B cell (primary cell): ENCODE results near the gene BRD9. TPM values are rescaled to one million over a fixed set of nuclear protein-coding genes. Genes with fewer than 3 reads are reported as not detected.
"Not testable (repeated sequence)": the region's sequence is repeated elsewhere in the genome, so short reads cannot be mapped to it uniquely, and the experiment has no call there.

Source experiments
- ATAC-seq: fragments of 200-7000 bp; cut with Tn5 transposase; one replicate; pipeline ENCODE4 v1.10.0; 2021; ENCODE audit warnings: low read depth, mild to moderate bottlenecking, moderate number of reproducible peaks, moderate library complexity
- CTCF ChIA-PET: fragments of 350-600 bp; sonication (Branson Sonifier 250); formaldehyde crosslinking; loops from one replicate; lab custom pipeline; 2021; ENCODE audit warnings: antibody characterized with exemption, inconsistent platforms; lab: Charles Lee
- POLR2A ChIA-PET: fragments of 350-600 bp; sonication (Branson Sonifier 250); formaldehyde crosslinking; loops from one replicate; lab custom pipeline; 2021; ENCODE audit warnings: antibody characterized with exemption; lab: Charles Lee
- DNase-seq: peaks from one replicate; pipeline ENCODE4 v3.0.0; 2013
- H2AFZ ChIP-seq: 2 replicates; pipeline ENCODE4 v1.6.1; 2012; ENCODE audit warnings: mild to moderate bottlenecking, low read depth, low read length; ENCODE audit not compliant: insufficient read depth, poor library complexity, severe bottlenecking
- H3K27ac ChIP-seq, 2 donors: 1 replicate in 1 of 2; 2 replicates in 1 of 2; pipeline ENCODE4 v1.5.1; 2012 to 2013; ENCODE audit warnings: low read length in 2 of 2, mild to moderate bottlenecking in 2 of 2, moderate library complexity in 1 of 2
- H3K27me3 ChIP-seq, 4 experiments: fragments of 200-600 bp in 1 of 4; sonication (generic) in 1 of 4; replicated peaks in 1 of 4; 1 replicate in 2 of 4; 2 replicates in 2 of 4; pipeline versions ENCODE4 v1.6.1 to v1.7.0; 2013 to 2016; ENCODE audit warnings: low read length in 3 of 4, mild to moderate bottlenecking in 2 of 4, mixed read lengths in 1 of 4, moderate library complexity in 1 of 4; ENCODE audit not compliant: insufficient read depth in 4 of 4, control insufficient read depth in 3 of 4; ENCODE audit errors: control extremely low read depth in 1 of 4
- H3K36me3 ChIP-seq, 2 experiments: replicated peaks in 1 of 2; 1 replicate in 1 of 2; 2 replicates in 1 of 2; pipeline versions ENCODE4 v1.6.1 to v1.7.1; 2013; ENCODE audit warnings: low read length in 1 of 2; ENCODE audit not compliant: insufficient read depth in 2 of 2, control insufficient read depth in 1 of 2; ENCODE audit errors: control extremely low read depth in 1 of 2, extremely low read depth in 1 of 2
- H3K4me1 ChIP-seq, 2 donors: fragments of 200-600 bp in 1 of 2; sonication (generic) in 1 of 2; 1 replicate in 1 of 2; 2 replicates in 1 of 2; pipeline versions ENCODE4 v1.5.1 to v1.6.1; 2013 to 2017; ENCODE audit warnings: low read length in 2 of 2; ENCODE audit not compliant: control insufficient read depth in 2 of 2, insufficient read depth in 2 of 2
- H3K4me2 ChIP-seq: replicated peaks from 2 replicates; pipeline ENCODE3; 2012; ENCODE audit warnings: mild to moderate bottlenecking, low read depth, low read length; ENCODE audit not compliant: poor library complexity, severe bottlenecking
- H3K4me3 ChIP-seq, 5 experiments: fragments of 200-600 bp in 1 of 5; sonication (generic) in 1 of 5; 1 replicate in 3 of 5; 2 replicates in 2 of 5; pipeline versions ENCODE4 v1.5.1 to v1.7.0; 2011 to 2016; ENCODE audit warnings: low read length in 4 of 5, mild to moderate bottlenecking in 4 of 5, low read depth in 2 of 5, control low read depth in 1 of 5, moderate library complexity in 1 of 5; ENCODE audit not compliant: insufficient read depth in 1 of 5; ENCODE audit errors: control extremely low read depth in 1 of 5, extremely low read depth in 1 of 5
- H3K79me2 ChIP-seq: fragments of 200-600 bp; sonication (generic); one replicate; pipeline ENCODE4 v1.6.0; 2016; ENCODE audit warnings: low read length; ENCODE audit not compliant: control insufficient read depth, insufficient read depth
- H3K9ac ChIP-seq: fragments of 200-600 bp; sonication (generic); 2 replicates; pipeline ENCODE4 v1.6.1; 2017; ENCODE audit warnings: mild to moderate bottlenecking, low read length, moderate library complexity
- H3K9me3 ChIP-seq, 3 donors: one replicate each; pipeline versions ENCODE4 v1.6.1 to v1.7.1; 2013; ENCODE audit warnings: low read length in 2 of 3; ENCODE audit not compliant: control insufficient read depth in 2 of 3, insufficient read depth in 1 of 3; ENCODE audit errors: control extremely low read depth in 1 of 3
- H4K20me1 ChIP-seq: 2 replicates; pipeline ENCODE4 v1.6.0; 2012; ENCODE audit warnings: mild to moderate bottlenecking, low read length; ENCODE audit not compliant: insufficient read depth, control insufficient read depth, poor library complexity, severe bottlenecking
- H3K27ac Mint-ChIP-seq: one replicate; pipeline ENCODE4 v1.8.0; 2021; ENCODE audit warnings: mixed read lengths
- H3K27me3 Mint-ChIP-seq: one replicate; pipeline ENCODE4 v1.8.0; 2021; ENCODE audit warnings: mixed read lengths
- H3K4me1 Mint-ChIP-seq: one replicate; pipeline ENCODE4 v1.8.0; 2021; ENCODE audit warnings: mixed read lengths
- H3K4me3 Mint-ChIP-seq: one replicate; pipeline ENCODE4 v1.8.0; 2021; ENCODE audit warnings: mixed read lengths
- H3K9me3 Mint-ChIP-seq: one replicate; pipeline ENCODE4 v1.8.0; 2022; ENCODE audit warnings: mixed read lengths; ENCODE audit not compliant: insufficient read depth
- EZH2 ChIP-seq: IDR thresholded peaks from 2 replicates; pipeline ENCODE4 v1.6.1; 2012; ENCODE audit warnings: borderline replicate concordance, low read depth, mild to moderate bottlenecking, moderate library complexity, low read length; ENCODE audit not compliant: insufficient read depth, poor library complexity, severe bottlenecking
- WGBS: methylation state at CpG from one replicate; pipeline ENCODE4 v1.1.5; 2013; ENCODE audit warnings: missing lambda C conversion rate; ENCODE audit not compliant: insufficient coverage; 5-methylcytosine and 5-hydroxymethylcytosine counted together
- intact Hi-C: fragments of 100-400 bp; cut with micrococcal nuclease; formaldehyde crosslinking; loops from one replicate; pipeline ENCODE4 v1.10.0; 2022
- polyA plus RNA-seq: library from polyadenylated mRNA; depleted of rRNA; stranded (reverse); fragments of >200 nt; gene quantifications from 2 replicates; pipeline ENCODE4 v1.2.3, GENCODE V29; 2012
- total RNA-seq, 2 donors: library from RNA; stranded (reverse); fragments of 120-200 nt in 1 of 2; gene quantifications; 1 replicate in 1 of 2; 2 replicates in 1 of 2; pipeline versions ENCODE4 v1.2.3 to v1.2.4, GENCODE V29; 2013 to 2022
- TF ChIP-seq, protein P1 (sequence below): fragments of 200-600 bp; IDR thresholded peaks from one replicate; pipeline ENCODE4 v1.8.0; 2022; ENCODE audit warnings: antibody characterized with exemption, mild to moderate bottlenecking

The BRD9 gene
- total and polyA plus RNA-seq, 2 donors (not counting 1 experiment from before 2014, with no cell fraction given): 28.3 to 68.6 TPM

DNA sequence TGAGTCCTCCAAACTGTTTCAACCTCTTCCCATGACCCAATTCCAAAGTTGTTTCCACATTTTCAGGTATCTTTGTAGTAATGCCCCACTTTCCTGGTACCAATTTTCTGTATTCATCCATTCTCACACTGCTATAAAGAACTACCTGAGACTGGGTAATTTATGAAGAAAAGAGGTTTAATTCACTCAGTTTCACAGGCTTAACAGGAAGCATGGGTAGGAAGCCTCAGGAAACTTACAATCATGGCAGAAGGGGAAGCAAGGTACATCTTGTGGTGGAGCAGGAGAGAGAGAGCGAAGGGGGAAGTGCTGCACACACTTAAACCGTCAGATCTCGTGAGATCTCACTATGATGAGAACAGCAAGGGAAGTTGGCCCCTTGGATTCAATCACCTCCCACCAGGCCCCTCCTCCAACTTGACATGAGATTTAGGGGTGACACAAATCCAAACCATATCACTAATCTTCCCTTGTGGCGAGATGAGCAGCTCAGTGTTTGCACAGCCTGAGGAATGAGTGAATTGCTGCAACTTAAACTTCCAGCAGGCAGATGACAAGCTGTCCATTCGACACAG, 43.0 kb upstream of the BRD9 start:
- Mint-ChIP-seq H3K27ac (no peak overlapping the region), H3K9me3 (no peaks in the 10 kb centered on the region), H3K4me1 (no peaks in the 10 kb centered on the region), H3K27me3 (peaks cover 15% of the 10 kb centered on the region), H3K4me3 (no peak overlapping the region)
- Histone ChIP-seq H3K27ac (no peak overlapping the region), H3K4me1 (no peaks in the 10 kb centered on the region), H3K9ac (no peak overlapping the region), H3K36me3 (no peaks in the 10 kb centered on the region), H3K79me2 (no peaks in the 10 kb centered on the region), H2AFZ (no peak overlapping the region), H3K9me3 (peaks cover 0 to 7% (median 0%) of the 10 kb centered on the region in 3 donors), H3K27me3 (peaks cover 0 to 3% (median under 1%) of the 10 kb centered on the region in 4 experiments), H3K4me3 (no peak overlapping the region), H4K20me1 (no peaks in the 10 kb centered on the region), H3K4me2 (no peak overlapping the region)
- no peak for TF ChIP-seq EZH2
- TF ChIP-seq, protein P1, sequence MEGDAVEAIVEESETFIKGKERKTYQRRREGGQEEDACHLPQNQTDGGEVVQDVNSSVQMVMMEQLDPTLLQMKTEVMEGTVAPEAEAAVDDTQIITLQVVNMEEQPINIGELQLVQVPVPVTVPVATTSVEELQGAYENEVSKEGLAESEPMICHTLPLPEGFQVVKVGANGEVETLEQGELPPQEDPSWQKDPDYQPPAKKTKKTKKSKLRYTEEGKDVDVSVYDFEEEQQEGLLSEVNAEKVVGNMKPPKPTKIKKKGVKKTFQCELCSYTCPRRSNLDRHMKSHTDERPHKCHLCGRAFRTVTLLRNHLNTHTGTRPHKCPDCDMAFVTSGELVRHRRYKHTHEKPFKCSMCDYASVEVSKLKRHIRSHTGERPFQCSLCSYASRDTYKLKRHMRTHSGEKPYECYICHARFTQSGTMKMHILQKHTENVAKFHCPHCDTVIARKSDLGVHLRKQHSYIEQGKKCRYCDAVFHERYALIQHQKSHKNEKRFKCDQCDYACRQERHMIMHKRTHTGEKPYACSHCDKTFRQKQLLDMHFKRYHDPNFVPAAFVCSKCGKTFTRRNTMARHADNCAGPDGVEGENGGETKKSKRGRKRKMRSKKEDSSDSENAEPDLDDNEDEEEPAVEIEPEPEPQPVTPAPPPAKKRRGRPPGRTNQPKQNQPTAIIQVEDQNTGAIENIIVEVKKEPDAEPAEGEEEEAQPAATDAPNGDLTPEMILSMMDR: no peak
- no peak for DNase-seq
- 88% methylated on average over 1 of the region's 5 CpGs for WGBS
- intact Hi-C loops: no loop called here
- ChIA-PET CTCF (interaction anchor here (1.3 kb wide), 1 partner anchor 205 kb away, joined by 6 read pairs; no protein-coding TSS in a partner anchor), POLR2A (no interaction called here)
- ATAC-seq: no peak

DNA sequence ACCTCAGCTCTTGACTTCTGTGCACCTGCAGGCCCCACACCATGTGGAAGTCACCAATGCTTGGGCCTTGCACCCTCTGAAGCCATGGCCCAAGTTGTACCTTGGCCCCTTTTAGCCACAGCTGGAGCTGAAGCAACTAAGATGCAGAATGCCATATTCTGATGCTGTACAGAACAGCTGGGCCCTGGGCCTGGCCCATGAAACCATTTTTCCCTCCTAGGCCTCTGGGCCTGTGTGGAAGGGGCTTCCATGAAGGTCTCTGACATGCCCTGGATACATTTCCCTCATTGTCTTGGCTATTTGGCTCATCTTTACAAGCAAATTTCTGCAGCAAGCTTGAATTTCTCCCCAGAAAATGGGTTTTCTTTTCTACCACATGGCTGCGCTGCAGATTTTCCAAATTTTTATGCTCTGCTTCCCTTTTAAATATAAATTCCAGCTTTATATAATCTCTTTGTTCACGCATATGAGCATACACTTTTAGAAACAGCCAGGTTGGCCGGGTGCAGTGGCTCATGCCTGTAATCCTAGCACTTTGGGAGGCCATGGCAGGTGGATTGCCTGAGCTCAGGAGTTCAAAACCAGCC, 41.9 kb upstream of the BRD9 start:
- ATAC-seq, DNase-seq, H3K9me3 ChIP-seq, H3K27me3 ChIP-seq, intact Hi-C loops, H3K27ac ChIP-seq, H2AFZ ChIP-seq, H3K4me3 ChIP-seq, H3K27ac Mint-ChIP-seq, H4K20me1 ChIP-seq, H3K4me2 ChIP-seq, H3K36me3 ChIP-seq, H3K4me3 Mint-ChIP-seq, H3K9ac ChIP-seq, H3K79me2 ChIP-seq, H3K4me1 Mint-ChIP-seq, H3K9me3 Mint-ChIP-seq, H3K4me1 ChIP-seq, POLR2A ChIA-PET: not testable (repeated sequence)
- 92% methylated on average over 2 of the region's 3 CpGs for WGBS
- CTCF ChIA-PET: interaction anchor here (0.6 to 1.4 kb wide), 4 partner anchors 14 to 240 kb away, joined by 3 to 6 read pairs (median 4); no protein-coding TSS in a partner anchor
- H3K27me3 Mint-ChIP-seq: peaks cover 18% of the 10 kb centered on the region

- H3K27me3 ChIP-seq, H3K27ac Mint-ChIP-seq, H3K27ac ChIP-seq, H3K9ac ChIP-seq, H3K79me2 ChIP-seq, H3K4me2 ChIP-seq, ATAC-seq, H3K9me3 Mint-ChIP-seq, H3K4me1 ChIP-seq, H3K9me3 ChIP-seq, DNase-seq, H2AFZ ChIP-seq, H3K36me3 ChIP-seq, POLR2A ChIA-PET, H3K4me3 Mint-ChIP-seq, H3K4me1 Mint-ChIP-seq, H3K4me3 ChIP-seq, H4K20me1 ChIP-seq, intact Hi-C loops: not testable (repeated sequence)
- H3K27me3 Mint-ChIP-seq: peaks cover 20% of the 10 kb centered on the region
- CTCF ChIA-PET: interaction anchor here (0.9 to 1.4 kb wide), 4 partner anchors 10 to 241 kb away, joined by 3 to 6 read pairs (median 4); no protein-coding TSS in a partner anchor
Observed at GRCh38 chr5:933951-934350, 41.4 kb upstream of the BRD9 start.
